ENCODE measurements around the gene PRELID1.

Gene PRELID1

GRCh38 chr5:177351392-177352329 lies 48.1 kb downstream of the PRELID1 start, which contains the start of gene LMAN2:
LMAN2 (minus strand) TSS chr5:177351668; CDS start chr5:177351647, 21 bp downstream.
- Histone ChIP-seq H2BK120ac (ENCODE audit: low read depth, low read length) (no peak within 1 kb of the TSS), H4K8ac (ENCODE audit: low read depth, low read length) (peak within 1 kb of the TSS; percentile 66), H3K4me1 (ENCODE audit: control insufficient read depth in 2 of 2, insufficient read depth in 1 of 2, low read depth in 1 of 2, low read length in 2 of 2) (peaks cover 8 to 9% of the 10 kb centered on the region in 2 donors), H3K27ac (replicated peaks; ENCODE audit: low read length) (peak within 1 kb of the TSS; percentile 96), H3K14ac (ENCODE audit: low read length) (no peak within 1 kb of the TSS), H2AK5ac (ENCODE audit: low read depth, low read length) (peak within 1 kb of the TSS; percentile 72), H2BK5ac (ENCODE audit: low read length) (peak within 1 kb of the TSS; percentile 97), H3K4ac (ENCODE audit: low read length) (peak within 1 kb of the TSS; percentile 8), H3K18ac (ENCODE audit: low read length) (peak within 1 kb of the TSS; percentile 100), H3K4me2 (ENCODE audit: insufficient read depth, low read length, poor library complexity, severe bottlenecking) (peak within 1 kb of the TSS; percentile 97), H3K36me3 (replicated peaks in 1 of 2; ENCODE audit: control insufficient read depth in 2 of 2, insufficient read depth in 2 of 2, low read length in 2 of 2) (peaks cover 4 to 27% of the 10 kb centered on the region in 2 donors), H3K4me3 (ENCODE audit: low read length in 2 of 2) (peak within 1 kb of the TSS; percentile 64 to 81), H3K27me3 (ENCODE audit: control insufficient read depth in 3 of 3, insufficient read depth in 3 of 3, low read depth in 1 of 3, low read length in 3 of 3) (peaks cover 0 to 3% (median 0%) of the 10 kb centered on the region in 3 experiments), H2BK15ac (ENCODE audit: low read length) (peak within 1 kb of the TSS; percentile 94), H2AFZ (ENCODE audit: low read length) (peak within 1 kb of the TSS; percentile 99), H3K9ac (ENCODE audit: low read depth, low read length, poor library complexity) (peak within 1 kb of the TSS; percentile 96), H3K79me1 (ENCODE audit: low read depth, low read length) (peaks cover 11% of the 10 kb centered on the region), H2BK12ac (ENCODE audit: low read length) (no peak within 1 kb of the TSS), H3K9me3 (replicated peaks in 1 of 2; ENCODE audit: control insufficient read depth in 2 of 2, insufficient read depth in 1 of 2, low read depth in 1 of 2, low read length in 2 of 2) (no peaks in the 10 kb centered on the region), H3K23ac (ENCODE audit: low read depth, low read length, poor library complexity) (peak within 1 kb of the TSS; percentile 1), H4K91ac (ENCODE audit: low read depth, low read length, poor library complexity) (no peak within 1 kb of the TSS)
- no CpG with 5 or more reads among the region's 55 CpGs for WGBS, 2 donors (ENCODE audit: extremely low coverage in 2 of 2, insufficient read length in 2 of 2, insufficient replicate concordance in 1 of 2)
- peak; percentile 91 for DNase-seq (ENCODE audit: low spot score)

- Histone ChIP-seq H2AFZ (ENCODE audit: low read length) (no peak overlapping the region), H2AK5ac (ENCODE audit: low read depth, low read length) (no peak overlapping the region)
Observed at GRCh38 chr5:177353093-177353492, 49.5 kb downstream of the PRELID1 start.

GRCh38 chr5:177354256-177354655 lies 50.7 kb downstream of the PRELID1 start:
- Histone ChIP-seq H3K4ac (ENCODE audit: low read length) (no peak overlapping the region), H3K9ac (ENCODE audit: low read depth, low read length, poor library complexity) (no peak overlapping the region), H3K4me1 (ENCODE audit: control insufficient read depth in 2 of 2, insufficient read depth in 1 of 2, low read depth in 1 of 2, low read length in 2 of 2) (peaks cover 8 to 34% of the 10 kb centered on the region in 2 donors), H4K8ac (ENCODE audit: low read depth, low read length) (no peak overlapping the region), H3K27me3 (ENCODE audit: control insufficient read depth in 3 of 3, insufficient read depth in 3 of 3, low read depth in 1 of 3, low read length in 3 of 3) (peaks cover 0 to 12% (median 0%) of the 10 kb centered on the region in 3 experiments), H4K91ac (ENCODE audit: low read depth, low read length, poor library complexity) (no peak overlapping the region), H2BK15ac (ENCODE audit: low read length) (no peak overlapping the region), H3K14ac (ENCODE audit: low read length) (no peak overlapping the region), H2BK5ac (ENCODE audit: low read length) (no peak overlapping the region), H3K4me3 (ENCODE audit: low read length in 2 of 2) (no peak overlapping the region), H3K79me1 (ENCODE audit: low read depth, low read length) (peaks cover 11% of the 10 kb centered on the region), H2BK120ac (ENCODE audit: low read depth, low read length) (no peak overlapping the region), H3K4me2 (ENCODE audit: insufficient read depth, low read length, poor library complexity, severe bottlenecking) (no peak overlapping the region), H3K9me3 (replicated peaks in 1 of 2; ENCODE audit: control insufficient read depth in 2 of 2, insufficient read depth in 1 of 2, low read depth in 1 of 2, low read length in 2 of 2) (no peaks in the 10 kb centered on the region), H3K27ac (replicated peaks; ENCODE audit: low read length) (no peak overlapping the region), H3K23ac (ENCODE audit: low read depth, low read length, poor library complexity) (no peak overlapping the region), H3K18ac (ENCODE audit: low read length) (no peak overlapping the region), H2AK5ac (ENCODE audit: low read depth, low read length) (no peak overlapping the region), H3K36me3 (replicated peaks in 1 of 2; ENCODE audit: control insufficient read depth in 2 of 2, insufficient read depth in 2 of 2, low read length in 2 of 2) (peaks cover 4 to 10% of the 10 kb centered on the region in 2 donors), H2BK12ac (ENCODE audit: low read length) (no peak overlapping the region), H2AFZ (ENCODE audit: low read length) (no peak overlapping the region)
- DNase-seq (ENCODE audit: low spot score): no peak
- no CpG with 5 or more reads among the region's 3 CpGs for WGBS, 2 donors (ENCODE audit: extremely low coverage in 2 of 2, insufficient read length in 2 of 2, insufficient replicate concordance in 1 of 2)

More at GRCh38 chr5:177353093-177353492, 49.5 kb downstream of the PRELID1 start:
- Histone ChIP-seq H2BK15ac (ENCODE audit: low read length) (no peak overlapping the region), H4K91ac (ENCODE audit: low read depth, low read length, poor library complexity) (no peak overlapping the region), H3K27ac (replicated peaks; ENCODE audit: low read length) (no peak overlapping the region), H3K4me3 (ENCODE audit: low read length in 2 of 2) (no peak overlapping the region), H2BK12ac (ENCODE audit: low read length) (no peak overlapping the region), H3K27me3 (ENCODE audit: control insufficient read depth in 3 of 3, insufficient read depth in 3 of 3, low read depth in 1 of 3, low read length in 3 of 3) (peaks cover 0 to 12% (median 0%) of the 10 kb centered on the region in 3 experiments), H3K14ac (ENCODE audit: low read length) (no peak overlapping the region), H3K36me3 (replicated peaks in 1 of 2; ENCODE audit: control insufficient read depth in 2 of 2, insufficient read depth in 2 of 2, low read length in 2 of 2) (peaks cover 4 to 15% of the 10 kb centered on the region in 2 donors), H3K79me1 (ENCODE audit: low read depth, low read length) (peaks cover 11% of the 10 kb centered on the region), H2BK120ac (ENCODE audit: low read depth, low read length) (no peak overlapping the region), H2BK5ac (ENCODE audit: low read length) (no peak overlapping the region), H3K23ac (ENCODE audit: low read depth, low read length, poor library complexity) (no peak overlapping the region), H3K4ac (ENCODE audit: low read length) (no peak overlapping the region), H3K4me1 (ENCODE audit: control insufficient read depth in 2 of 2, insufficient read depth in 1 of 2, low read depth in 1 of 2, low read length in 2 of 2) (peaks cover 8 to 23% of the 10 kb centered on the region in 2 donors), H3K9ac (ENCODE audit: low read depth, low read length, poor library complexity) (no peak overlapping the region), H3K18ac (ENCODE audit: low read length) (no peak overlapping the region), H4K8ac (ENCODE audit: low read depth, low read length) (no peak overlapping the region), H3K4me2 (ENCODE audit: insufficient read depth, low read length, poor library complexity, severe bottlenecking) (no peak overlapping the region), H3K9me3 (replicated peaks in 1 of 2; ENCODE audit: control insufficient read depth in 2 of 2, insufficient read depth in 1 of 2, low read depth in 1 of 2, low read length in 2 of 2) (no peaks in the 10 kb centered on the region)
- WGBS, 2 donors (ENCODE audit: extremely low coverage in 2 of 2, insufficient read length in 2 of 2, insufficient replicate concordance in 1 of 2): no CpG with 5 or more reads among the region's 5 CpGs
- DNase-seq (ENCODE audit: low spot score): no peak

DNA sequence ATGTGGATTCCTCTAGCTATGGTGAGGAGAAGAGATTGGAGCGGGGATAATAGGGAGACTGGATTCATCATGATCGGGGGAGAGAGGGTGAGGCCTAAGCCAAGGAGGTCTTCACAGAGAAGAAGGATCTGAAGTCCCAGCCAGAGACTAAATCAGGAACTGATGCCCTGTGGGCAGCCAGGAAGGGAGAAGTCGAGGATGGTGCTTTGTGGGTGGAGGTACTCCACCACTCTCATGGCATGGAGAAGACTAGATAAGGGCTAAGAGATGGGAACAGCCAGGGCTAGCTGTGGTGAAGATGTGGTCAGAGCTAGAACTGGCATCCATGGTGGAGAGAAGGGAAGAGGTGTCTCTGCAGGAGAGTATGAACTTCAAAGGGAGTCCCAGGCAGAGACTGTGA lies 51.1 kb downstream of the PRELID1 start:
- DNase-seq (ENCODE audit: low spot score): no peak

More for the DNA sequence above, 51.1 kb downstream of the PRELID1 start:
- Histone ChIP-seq H2BK120ac (ENCODE audit: low read depth, low read length) (no peak overlapping the region), H2AK5ac (ENCODE audit: low read depth, low read length) (no peak overlapping the region), H3K79me1 (ENCODE audit: low read depth, low read length) (peaks cover 8% of the 10 kb centered on the region), H2BK5ac (ENCODE audit: low read length) (no peak overlapping the region), H3K14ac (ENCODE audit: low read length) (no peak overlapping the region), H3K27ac (replicated peaks; ENCODE audit: low read length) (no peak overlapping the region), H3K36me3 (replicated peaks in 1 of 2; ENCODE audit: control insufficient read depth in 2 of 2, insufficient read depth in 2 of 2, low read length in 2 of 2) (peaks cover 3 to 5% of the 10 kb centered on the region in 2 donors), H2AFZ (ENCODE audit: low read length) (no peak overlapping the region), H4K91ac (ENCODE audit: low read depth, low read length, poor library complexity) (no peak overlapping the region), H3K4ac (ENCODE audit: low read length) (no peak overlapping the region), H2BK15ac (ENCODE audit: low read length) (no peak overlapping the region), H3K4me3 (ENCODE audit: low read length in 2 of 2) (no peak overlapping the region), H3K9ac (ENCODE audit: low read depth, low read length, poor library complexity) (no peak overlapping the region), H2BK12ac (ENCODE audit: low read length) (no peak overlapping the region), H3K4me1 (ENCODE audit: control insufficient read depth in 2 of 2, insufficient read depth in 1 of 2, low read depth in 1 of 2, low read length in 2 of 2) (peaks cover 8 to 38% of the 10 kb centered on the region in 2 donors), H3K9me3 (replicated peaks in 1 of 2; ENCODE audit: control insufficient read depth in 2 of 2, insufficient read depth in 1 of 2, low read depth in 1 of 2, low read length in 2 of 2) (no peaks in the 10 kb centered on the region), H3K27me3 (ENCODE audit: control insufficient read depth in 3 of 3, insufficient read depth in 3 of 3, low read depth in 1 of 3, low read length in 3 of 3) (peaks cover 0 to 12% (median 0%) of the 10 kb centered on the region in 3 experiments), H3K4me2 (ENCODE audit: insufficient read depth, low read length, poor library complexity, severe bottlenecking) (no peak overlapping the region), H4K8ac (ENCODE audit: low read depth, low read length) (no peak overlapping the region), H3K23ac (ENCODE audit: low read depth, low read length, poor library complexity) (no peak overlapping the region), H3K18ac (ENCODE audit: low read length) (no peak overlapping the region)
- no CpG with 5 or more reads among the region's 3 CpGs for WGBS, 2 donors (ENCODE audit: extremely low coverage in 2 of 2, insufficient read length in 2 of 2, insufficient replicate concordance in 1 of 2)

Measured in neuronal stem cell (in vitro differentiated cells).